GM13976 (cell line): ENCODE data around the gene ARID5A.
"Not testable (repeated sequence)": the region's sequence is repeated elsewhere in the genome, so short reads cannot be mapped to it uniquely, and the experiment has no call there.

Experiments used
- DNase-seq: peaks from one replicate; pipeline ENCODE4 v3.0.0; 2012; ENCODE audit warnings: low spot score
- in situ Hi-C: fragments of 300-500 bp; cut with MboI; formaldehyde crosslinking; loops from one replicate; pipeline ENCODE4 v1.12.0; 2022; ENCODE audit warnings: low sequenced_read_pairs, mixed read lengths, inconsistent platforms; ENCODE audit not compliant: unreplicated experiment
- TF ChIP-seq, protein P1 (sequence below): IDR thresholded peaks from 2 replicates; pipeline ENCODE4 v1.5.1; 2012; ENCODE audit warnings: borderline replicate concordance, mild to moderate bottlenecking; ENCODE audit not compliant: insufficient read depth; ENCODE audit errors: extremely low read depth, missing control alignments, control extremely low read depth

Gene ARID5A

GRCh38 chr2:96556441-96557330 lies 20.1 kb downstream of the ARID5A start:
- TF ChIP-seq, protein P1, sequence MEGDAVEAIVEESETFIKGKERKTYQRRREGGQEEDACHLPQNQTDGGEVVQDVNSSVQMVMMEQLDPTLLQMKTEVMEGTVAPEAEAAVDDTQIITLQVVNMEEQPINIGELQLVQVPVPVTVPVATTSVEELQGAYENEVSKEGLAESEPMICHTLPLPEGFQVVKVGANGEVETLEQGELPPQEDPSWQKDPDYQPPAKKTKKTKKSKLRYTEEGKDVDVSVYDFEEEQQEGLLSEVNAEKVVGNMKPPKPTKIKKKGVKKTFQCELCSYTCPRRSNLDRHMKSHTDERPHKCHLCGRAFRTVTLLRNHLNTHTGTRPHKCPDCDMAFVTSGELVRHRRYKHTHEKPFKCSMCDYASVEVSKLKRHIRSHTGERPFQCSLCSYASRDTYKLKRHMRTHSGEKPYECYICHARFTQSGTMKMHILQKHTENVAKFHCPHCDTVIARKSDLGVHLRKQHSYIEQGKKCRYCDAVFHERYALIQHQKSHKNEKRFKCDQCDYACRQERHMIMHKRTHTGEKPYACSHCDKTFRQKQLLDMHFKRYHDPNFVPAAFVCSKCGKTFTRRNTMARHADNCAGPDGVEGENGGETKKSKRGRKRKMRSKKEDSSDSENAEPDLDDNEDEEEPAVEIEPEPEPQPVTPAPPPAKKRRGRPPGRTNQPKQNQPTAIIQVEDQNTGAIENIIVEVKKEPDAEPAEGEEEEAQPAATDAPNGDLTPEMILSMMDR, result no peak
- in situ Hi-C loops, result no loop called here
- no peak for DNase-seq

DNA sequence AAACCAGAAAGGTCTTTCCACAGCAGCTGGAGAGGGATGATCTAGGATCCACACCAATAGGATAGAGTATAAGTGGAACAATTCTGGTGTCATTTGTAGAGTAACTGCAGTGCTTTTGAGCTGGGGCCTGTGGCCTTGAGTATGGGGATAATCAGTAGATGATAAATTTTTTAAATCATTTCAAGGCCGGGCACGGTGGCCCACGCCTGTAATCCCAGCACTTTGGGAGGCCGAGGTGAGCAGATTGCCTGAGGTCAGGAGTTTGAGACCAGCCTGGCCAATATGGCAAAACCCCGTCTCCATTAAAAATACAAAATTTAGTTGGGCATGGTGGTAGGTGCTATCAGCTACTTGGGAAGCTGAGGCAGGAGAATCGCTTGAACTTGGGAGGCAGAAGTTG lies 20.9 kb downstream of the ARID5A start:
- DNase-seq, in situ Hi-C loops: not testable (repeated sequence)

DNA sequence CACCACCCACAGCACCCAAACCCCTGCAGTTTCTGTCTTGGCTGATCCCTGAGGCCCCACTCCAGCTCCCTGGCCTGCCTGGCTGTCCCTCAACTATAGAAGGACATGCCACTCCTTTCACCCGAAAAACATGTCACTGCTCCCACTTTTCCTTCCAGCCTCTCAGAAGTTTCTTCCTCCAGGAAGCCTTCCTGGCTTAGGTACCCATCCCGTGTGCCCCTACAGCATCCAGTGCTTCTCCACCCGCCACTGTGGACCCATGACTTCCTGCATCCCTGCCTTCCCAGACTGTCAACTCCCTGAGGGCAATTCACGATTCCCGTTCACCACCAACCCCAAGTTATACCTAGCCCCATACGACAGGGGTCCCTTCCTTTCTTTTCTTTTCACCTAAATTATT lies 21.5 kb downstream of the ARID5A start:
- DNase-seq, result no peak
- in situ Hi-C loops, result no loop called here
- TF ChIP-seq, protein P1, result no peak

GRCh38 chr2:96558485-96558884 lies 21.9 kb downstream of the ARID5A start:
- no peak for DNase-seq
- TF ChIP-seq, protein P1, result no peak
- in situ Hi-C loops, result no loop called here

GRCh38 chr2:96564026-96564425 lies 27.5 kb downstream of the ARID5A start:
- TF ChIP-seq, protein P1, result no peak
- no peak for DNase-seq
- in situ Hi-C loops, result no loop called here

GRCh38 chr2:96564563-96564962 lies 28.0 kb downstream of the ARID5A start:
- TF ChIP-seq, protein P1, result no peak
- in situ Hi-C loops, result no loop called here
- no peak for DNase-seq

DNA sequence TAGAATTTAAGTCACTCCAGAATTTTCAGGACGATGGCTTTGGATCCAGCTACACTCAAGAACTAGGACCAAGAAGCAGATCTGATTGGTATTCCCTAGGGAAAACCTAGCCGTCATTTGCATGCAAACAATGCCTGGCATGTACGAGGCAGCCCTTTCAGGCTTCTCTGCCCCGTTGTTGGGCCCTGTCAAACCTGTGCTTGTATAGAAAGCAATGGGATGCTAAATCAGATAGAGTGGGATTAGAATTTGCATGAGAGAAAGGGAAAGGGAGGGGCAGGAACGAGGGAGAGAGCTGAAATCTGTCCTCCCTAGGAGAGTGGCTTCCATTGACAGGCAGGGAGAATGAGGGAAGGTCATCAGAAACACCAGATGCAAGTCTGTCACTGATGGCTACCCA lies 28.6 kb downstream of the ARID5A start:
- no peak for DNase-seq
- TF ChIP-seq, protein P1, result no peak
- in situ Hi-C loops, result no loop called here
